ENCODE results near the gene RABGEF1.

The RABGEF1 gene

DNA sequence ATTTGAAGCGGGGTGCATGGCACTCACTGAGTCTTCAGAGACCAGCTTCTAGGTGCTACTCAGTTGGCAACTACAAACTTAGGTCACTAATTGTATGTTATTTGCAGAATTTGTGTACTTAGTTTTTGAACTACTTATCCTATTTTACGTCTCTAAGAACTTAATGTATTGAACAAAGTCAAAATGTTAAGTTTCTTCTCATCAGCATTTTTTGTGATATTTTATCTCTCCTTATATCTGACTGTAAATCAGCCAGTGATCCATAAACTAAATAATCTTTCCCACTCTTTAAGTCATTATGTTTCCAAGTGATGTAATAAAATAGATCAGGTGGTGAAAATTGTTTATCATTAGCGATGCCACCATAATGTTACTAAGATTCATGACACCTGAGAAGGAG lies 120.2 kb downstream of the RABGEF1 start:
- DNase-seq, result no peak
